Ascending aorta (tissue), 2 donors: ENCODE results near the gene MAN2A1. TPM values are rescaled to one million over a fixed set of nuclear protein-coding genes. Genes with fewer than 3 reads are reported as not detected.
"Not testable (repeated sequence)": the region's sequence is repeated elsewhere in the genome, so short reads cannot be mapped to it uniquely, and the experiment has no call there.

Source experiments
- DNase-seq, 2 donors: peaks; one replicate each; pipeline ENCODE4 v3.0.0-alpha.2; 2019; ENCODE audit warnings: low spot score in 2 of 2
- H3K27ac ChIP-seq, 2 donors: fragments of 200-600 bp; sonication (generic); one replicate each; pipeline ENCODE4 v1.5.1; 2016 to 2017; ENCODE audit warnings: mild to moderate bottlenecking in 1 of 2
- H3K27me3 ChIP-seq: fragments of 200-600 bp; sonication (generic); one replicate; pipeline ENCODE4 v1.5.1; 2017
- H3K36me3 ChIP-seq, 2 donors: fragments of 200-600 bp; sonication (generic); one replicate each; pipeline ENCODE4 v1.5.1; 2016
- H3K4me1 ChIP-seq, 2 donors: fragments of 200-600 bp; sonication (generic); one replicate each; pipeline ENCODE4 v1.5.1; 2016 to 2017; ENCODE audit warnings: mild to moderate bottlenecking in 1 of 2
- H3K4me3 ChIP-seq, 2 donors: fragments of 200-600 bp; sonication (generic); one replicate each; pipeline ENCODE4 v1.5.1; 2016 to 2017; ENCODE audit warnings: mild to moderate bottlenecking in 1 of 2
- H3K9me3 ChIP-seq, 2 donors: fragments of 200-600 bp; sonication (generic); one replicate each; pipeline ENCODE4 v1.5.1; 2016
- CTCF ChIP-seq, 3 experiments: fragments of 200-600 bp in 2 of 3; fragments of 450-650 bp in 1 of 3; sonication (generic) in 2 of 3; IDR thresholded peaks; one replicate each; pipeline ENCODE4 v1.5.1; 2016 to 2019; ENCODE audit warnings: antibody characterized with exemption in 3 of 3, mild to moderate bottlenecking in 1 of 3, moderate library complexity in 1 of 3
- intact Hi-C: fragments of 100-400 bp; cut with DNase I; formaldehyde crosslinking; loops from one replicate; pipeline ENCODE4 v1.15.1; 2023
- total RNA-seq: library from RNA; depleted of rRNA; stranded (reverse); fragments of >200 nt; gene quantifications from one replicate; pipeline ENCODE4 v1.1.0, GENCODE V29; 2016

The MAN2A1 gene
- total RNA-seq, 1 donor from 2014 or later: 37.0 TPM

GRCh38 chr5:109823597-109823996 lies 133.9 kb downstream of the MAN2A1 start:
- H3K36me3 ChIP-seq: peaks cover 18 to 24% of the 10 kb centered on the region in 2 donors
- H3K4me3 ChIP-seq: no peak overlapping the region
- no peak for DNase-seq
- TF ChIP-seq CTCF (IDR thresholded peaks at IDR 0.05): no peak
- intact Hi-C loops: no loop called here
- no peak overlapping the region for H3K27ac ChIP-seq
- H3K4me1 ChIP-seq: no peaks in the 10 kb centered on the region
- no peaks in the 10 kb centered on the region for H3K9me3 ChIP-seq
- no peaks in the 10 kb centered on the region for H3K27me3 ChIP-seq

- DNase-seq: no peak
- TF ChIP-seq CTCF (IDR thresholded peaks at IDR 0.05): no peak
- intact Hi-C loops: no loop called here
- no peaks in the 10 kb centered on the region for H3K4me1 ChIP-seq
- peaks cover 14 to 17% of the 10 kb centered on the region in 2 donors for H3K36me3 ChIP-seq
- H3K9me3 ChIP-seq: no peaks in the 10 kb centered on the region
- H3K27me3 ChIP-seq: no peaks in the 10 kb centered on the region
- no peak overlapping the region for H3K27ac ChIP-seq
- no peak overlapping the region for H3K4me3 ChIP-seq
Measured at GRCh38 chr5:109825450-109825849, 135.7 kb downstream of the MAN2A1 start.

GRCh38 chr5:109826426-109826825 lies 136.7 kb downstream of the MAN2A1 start:
- no peak for DNase-seq
- H3K4me3 ChIP-seq: no peak overlapping the region
- H3K27ac ChIP-seq: no peak overlapping the region
- no peaks in the 10 kb centered on the region for H3K27me3 ChIP-seq
- intact Hi-C loops: no loop called here
- no peak for TF ChIP-seq CTCF (IDR thresholded peaks at IDR 0.05)
- peaks cover 15 to 18% of the 10 kb centered on the region in 2 donors for H3K36me3 ChIP-seq
- H3K4me1 ChIP-seq: no peaks in the 10 kb centered on the region
- H3K9me3 ChIP-seq: no peaks in the 10 kb centered on the region

GRCh38 chr5:109829331-109829730 lies 139.6 kb downstream of the MAN2A1 start:
- no peak for TF ChIP-seq CTCF (IDR thresholded peaks at IDR 0.05)
- no peak overlapping the region for H3K4me3 ChIP-seq
- H3K36me3 ChIP-seq: peaks cover 8 to 11% of the 10 kb centered on the region in 2 donors
- no peak overlapping the region for H3K27ac ChIP-seq
- no peaks in the 10 kb centered on the region for H3K9me3 ChIP-seq
- H3K4me1 ChIP-seq: no peaks in the 10 kb centered on the region
- DNase-seq: no peak
- H3K27me3 ChIP-seq: no peaks in the 10 kb centered on the region
- intact Hi-C loops: no loop called here

- no peaks in the 10 kb centered on the region for H3K4me1 ChIP-seq
- H3K36me3 ChIP-seq: peaks cover 4 to 7% of the 10 kb centered on the region in 2 donors
- no peak overlapping the region for H3K27ac ChIP-seq
- H3K9me3 ChIP-seq: no peaks in the 10 kb centered on the region
- no peaks in the 10 kb centered on the region for H3K27me3 ChIP-seq
- intact Hi-C loops: no loop called here
- H3K4me3 ChIP-seq: no peak overlapping the region
- TF ChIP-seq CTCF (IDR thresholded peaks at IDR 0.05): no peak
- DNase-seq: no peak
Measured at GRCh38 chr5:109830955-109831502, 141.3 kb downstream of the MAN2A1 start.

- H3K27me3 ChIP-seq, H3K27ac ChIP-seq, DNase-seq, H3K4me1 ChIP-seq, intact Hi-C loops, H3K36me3 ChIP-seq, H3K4me3 ChIP-seq, H3K9me3 ChIP-seq: not testable (repeated sequence)
Measured at GRCh38 chr5:109832207-109833188, 142.8 kb downstream of the MAN2A1 start.
